HUDEP-2 (cell line): ENCODE data around the gene SLC17A8.

Source experiments
- DNase-seq, 76 experiments: peaks; one replicate each; lab custom pipeline; 2025; ENCODE audit not compliant: unreplicated experiment in 76 of 76; lab: John Stamatoyannopoulos, UW

The SLC17A8 gene

DNA sequence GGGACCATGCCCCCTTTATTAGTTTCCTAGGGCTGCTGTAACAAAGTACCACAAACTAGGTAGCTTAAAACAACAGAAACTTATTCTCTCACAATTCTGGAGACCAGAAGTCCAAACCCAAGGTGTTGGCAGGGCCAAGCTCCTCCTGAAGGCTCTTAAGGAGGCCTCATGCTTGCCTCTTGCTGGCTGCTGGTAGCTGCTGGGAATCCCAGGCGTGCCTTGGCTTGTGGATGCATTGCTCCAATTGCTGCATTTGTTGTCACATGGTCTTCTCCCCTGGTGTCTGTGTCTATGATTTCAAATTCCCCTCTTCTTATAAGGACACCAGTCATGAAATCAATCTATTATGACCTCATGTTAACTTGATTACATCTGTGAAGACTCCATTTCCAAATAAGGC lies 11.2 kb downstream of the SLC17A8 start:
- no peak for DNase-seq

DNA sequence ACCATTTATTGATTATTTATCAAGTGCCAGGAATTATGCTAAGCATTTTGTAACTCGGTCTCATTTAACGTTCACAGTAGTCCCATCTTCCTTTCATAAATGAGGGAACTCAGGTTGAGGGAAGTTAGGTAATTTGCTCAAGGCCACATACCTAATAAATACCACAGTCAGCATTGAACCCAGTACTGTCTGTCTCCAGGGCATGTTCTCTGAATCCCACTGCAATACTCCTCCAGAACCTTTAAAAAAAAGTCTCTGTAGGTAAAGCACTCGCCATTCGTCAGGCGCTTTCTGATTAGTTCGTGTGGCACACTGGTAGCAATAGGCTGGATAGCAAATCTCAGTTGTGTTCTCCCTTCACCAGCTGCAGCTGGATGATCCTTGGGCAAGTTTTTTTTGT lies 14.3 kb downstream of the SLC17A8 start:
- DNase-seq: no peak

GRCh38 chr12:100372853-100373640 lies 16.2 kb downstream of the SLC17A8 start:
- no peak for DNase-seq

- no peak for DNase-seq
These were observed 18.3 kb downstream of the SLC17A8 start for GRCh38 chr12:100375038-100375735.

- DNase-seq: no peak
These were observed 19.3 kb downstream of the SLC17A8 start for GRCh38 chr12:100376161-100376560.

DNA sequence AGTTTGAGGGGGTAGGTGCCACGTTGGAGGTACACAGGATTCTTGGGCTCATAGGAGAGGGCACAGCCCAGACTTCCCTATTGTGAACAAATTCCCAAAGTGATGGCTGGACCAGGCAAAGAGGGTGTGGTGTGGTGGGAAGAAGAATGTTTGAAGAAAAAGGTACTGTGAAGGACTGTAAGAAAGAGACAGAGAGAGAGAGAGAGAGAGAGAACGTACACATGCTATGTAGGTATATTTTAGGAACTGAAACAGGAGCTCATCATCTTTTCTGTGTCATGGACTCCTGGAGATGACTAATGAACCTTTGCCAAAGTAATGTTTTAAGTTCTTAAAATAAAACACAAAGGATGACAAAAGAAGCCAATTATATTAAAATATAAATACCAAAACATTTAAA lies 24.5 kb downstream of the SLC17A8 start:
- no peak for DNase-seq

GRCh38 chr12:100382338-100382737 lies 25.5 kb downstream of the SLC17A8 start:
- no peak for DNase-seq

DNA sequence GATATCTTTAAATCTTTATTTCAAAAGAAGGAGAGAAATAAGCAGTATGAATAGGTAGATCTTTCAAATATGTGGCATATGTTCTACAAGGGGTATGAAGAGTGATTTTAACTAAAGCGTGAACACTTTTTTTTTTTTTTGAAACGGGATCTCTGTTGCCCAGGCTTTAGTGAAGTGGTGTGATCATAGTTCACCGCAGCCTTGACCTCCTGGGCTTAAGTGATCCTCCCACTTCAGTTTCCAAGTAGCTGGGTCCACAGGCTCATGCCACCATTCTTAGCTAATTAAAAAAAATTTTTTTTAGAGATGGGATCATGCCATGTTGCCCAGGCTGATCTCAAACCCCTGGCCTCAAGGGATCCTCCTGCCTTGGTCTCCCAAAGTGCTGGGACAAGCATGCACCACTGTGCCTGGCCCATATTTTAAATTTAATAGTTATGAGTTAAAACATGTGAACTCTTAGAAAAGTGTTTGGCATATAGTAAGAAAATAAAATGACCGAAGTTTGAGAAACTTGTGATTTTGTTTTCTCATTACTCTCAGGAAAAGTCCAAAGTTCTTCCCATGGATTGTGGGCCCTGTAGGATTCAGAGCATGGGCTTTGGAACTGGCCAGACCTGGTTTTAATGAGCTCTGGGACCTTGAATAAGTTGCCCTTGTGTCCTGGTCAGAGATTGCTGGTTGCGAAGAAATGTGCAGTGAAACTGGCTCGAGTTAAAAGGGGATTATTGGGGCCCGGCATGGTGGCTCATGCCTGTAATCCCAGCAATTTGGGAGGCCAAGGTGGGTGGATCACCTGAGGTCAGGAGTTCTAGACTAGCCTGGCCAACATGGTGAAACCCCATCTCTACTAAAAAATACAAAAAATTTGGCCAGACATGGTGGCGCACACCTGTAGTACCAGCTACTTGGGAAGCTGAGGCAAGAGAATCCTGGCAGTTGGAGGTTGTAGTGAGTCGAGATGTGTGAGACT lies 27.0 kb downstream of the SLC17A8 start:
- DNase-seq: no peak

GRCh38 chr12:100384559-100384935 lies 27.7 kb downstream of the SLC17A8 start:
- DNase-seq: no peak

- DNase-seq: no peak
These were observed 31.5 kb downstream of the SLC17A8 start for GRCh38 chr12:100388382-100388781.

- DNase-seq: peak in 4 of 76 experiments; percentile 2 to 11 (median 6)
These were observed 35.0 kb downstream of the SLC17A8 start for GRCh38 chr12:100391856-100392255.

- no peak for DNase-seq
These were observed 36.3 kb downstream of the SLC17A8 start for GRCh38 chr12:100393200-100393599.

GRCh38 chr12:100395811-100396210 lies 38.9 kb downstream of the SLC17A8 start:
- DNase-seq: no peak

- DNase-seq: no peak
These were observed 41.4 kb downstream of the SLC17A8 start for GRCh38 chr12:100398307-100398706.

DNA sequence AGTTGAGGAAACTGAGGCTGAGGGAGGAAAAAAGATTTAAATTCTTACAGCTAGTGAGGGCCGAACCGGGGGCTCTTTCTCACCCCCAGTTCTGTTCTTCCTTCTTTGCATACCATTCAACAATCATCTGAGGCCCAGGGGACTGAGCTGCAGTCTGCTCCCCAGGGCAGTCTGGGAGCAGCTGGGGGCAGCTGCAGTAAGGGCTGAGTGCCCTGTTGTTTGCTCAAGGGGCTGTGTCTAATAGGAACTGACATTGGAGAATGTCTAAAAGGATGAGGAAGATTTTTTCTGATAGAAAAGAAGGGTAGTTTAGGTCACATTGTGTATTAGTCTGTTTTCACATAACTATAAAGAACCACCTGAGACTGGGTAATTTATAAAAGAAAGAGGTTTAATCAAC lies 42.2 kb downstream of the SLC17A8 start:
- DNase-seq: no peak

DNA sequence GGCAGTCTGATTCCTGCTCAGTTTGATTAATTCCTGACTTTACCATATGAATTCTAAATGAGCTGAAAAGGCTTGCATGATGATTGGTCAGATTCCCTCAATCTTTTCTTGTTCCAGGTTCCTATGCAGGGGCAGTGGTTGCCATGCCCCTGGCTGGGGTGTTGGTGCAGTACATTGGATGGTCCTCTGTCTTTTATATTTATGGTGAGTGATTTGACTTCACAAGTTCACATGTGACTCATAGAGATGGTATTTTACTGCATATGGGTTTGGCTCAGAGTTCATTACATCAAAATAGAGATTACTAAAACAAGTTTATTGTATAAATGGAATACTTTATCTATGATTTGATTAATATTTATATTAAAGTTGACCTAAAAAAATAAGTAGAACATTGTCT lies 44.8 kb downstream of the SLC17A8 start:
- no peak for DNase-seq

- DNase-seq: no peak
These were observed 45.9 kb downstream of the SLC17A8 start for GRCh38 chr12:100402763-100403162.

GRCh38 chr12:100403446-100403845 lies 46.6 kb downstream of the SLC17A8 start:
- DNase-seq: peak in 3 of 76 experiments; percentile 10 to 19 (median 17)

- peak in 34 of 76 experiments; percentile 1 to 33 (median 8) for DNase-seq
These were observed 48.0 kb downstream of the SLC17A8 start for GRCh38 chr12:100404769-100405407.

DNA sequence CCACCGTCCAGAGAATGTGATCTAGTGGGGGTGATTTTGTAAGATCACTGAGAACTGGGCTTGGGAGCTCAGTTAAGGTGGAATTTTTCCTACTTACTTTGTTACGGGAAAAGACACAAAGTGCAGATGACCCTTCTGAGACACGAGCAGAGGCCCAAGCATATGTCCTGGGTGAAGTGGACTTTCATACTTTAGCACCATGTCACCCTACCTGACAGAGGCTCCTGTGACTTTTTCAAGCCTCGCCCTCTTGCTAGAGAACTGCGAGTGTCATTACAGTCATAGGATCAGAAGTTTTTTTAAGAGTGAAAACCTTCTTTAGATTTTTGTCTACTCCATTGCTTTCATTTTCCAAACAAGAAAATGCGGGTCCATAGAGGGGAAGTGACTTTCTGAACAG lies 56.1 kb downstream of the SLC17A8 start:
- DNase-seq: no peak

DNA sequence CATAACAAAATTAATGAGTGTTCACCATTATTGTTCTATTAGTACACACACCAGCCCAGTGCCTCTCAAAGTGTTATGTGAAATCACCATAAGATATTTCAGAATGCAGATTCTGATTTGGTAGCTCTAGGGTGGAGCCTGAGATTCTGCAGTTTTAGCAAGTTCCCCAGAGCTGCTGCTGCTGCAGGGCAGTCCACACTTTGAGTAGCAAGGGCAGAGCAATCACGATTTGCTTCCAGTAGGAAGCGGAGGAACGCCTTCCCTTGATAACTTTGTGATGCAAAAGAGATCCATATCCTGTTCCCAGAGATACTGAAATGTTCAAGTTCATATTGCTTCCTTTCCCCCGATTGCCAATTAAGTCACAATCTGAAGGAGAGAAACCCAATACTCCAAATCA lies 57.9 kb downstream of the SLC17A8 start:
- no peak for DNase-seq
